Measurements from ENCODE around the gene MPO. TPM values are rescaled to one million over a fixed set of nuclear protein-coding genes. Genes with fewer than 3 reads are reported as not detected.

The MPO gene
- total and polyA plus RNA-seq, 2 donors (not counting 1 experiment from before 2014, with no cell fraction given): 0.07 TPM; not detected in 1

GRCh38 chr17:58325976-58326468 lies 45.3 kb upstream of the MPO start:
- POLR2A ChIA-PET: interaction anchor here (0.6 to 19.3 kb wide), 5 partner anchors 9 to 31 kb away, joined by 3 to 663 read pairs (median 44); partner anchors contain the start of gene SUPT4H1
- no peak overlapping the region for H3K27ac ChIP-seq (ENCODE audit: low read length in 2 of 2)

More at GRCh38 chr17:58325976-58326468, 45.3 kb upstream of the MPO start:
- Histone ChIP-seq H3K4me3 (ENCODE audit: control extremely low read depth in 1 of 5, extremely low read depth in 1 of 5, insufficient read depth in 1 of 5, low read depth in 2 of 5, low read length in 4 of 5) (no peak overlapping the region), H3K9ac (ENCODE audit: low read length) (no peak overlapping the region), H3K9me3 (ENCODE audit: control extremely low read depth in 1 of 3, control insufficient read depth in 2 of 3, insufficient read depth in 1 of 3, low read length in 2 of 3) (no peaks in the 10 kb centered on the region), H3K36me3 (replicated peaks in 1 of 2; ENCODE audit: control extremely low read depth in 1 of 2, control insufficient read depth in 1 of 2, extremely low read depth in 1 of 2, insufficient read depth in 2 of 2, low read length in 1 of 2) (peaks cover 2 to 16% of the 10 kb centered on the region in 2 experiments), H3K27me3 (replicated peaks in 1 of 4; ENCODE audit: control extremely low read depth in 1 of 4, control insufficient read depth in 3 of 4, insufficient read depth in 4 of 4, low read length in 3 of 4) (no peaks in the 10 kb centered on the region), H3K79me2 (ENCODE audit: control insufficient read depth, insufficient read depth, low read length) (peaks cover 27% of the 10 kb centered on the region), H3K4me2 (replicated peaks; ENCODE audit: low read depth, low read length, poor library complexity, severe bottlenecking) (no peak overlapping the region), H4K20me1 (ENCODE audit: control insufficient read depth, insufficient read depth, low read length, poor library complexity, severe bottlenecking) (peaks cover 31% of the 10 kb centered on the region), H3K4me1 (ENCODE audit: control insufficient read depth in 2 of 2, insufficient read depth in 2 of 2, low read length in 2 of 2) (peaks cover 32 to 60% of the 10 kb centered on the region in 2 donors), H2AFZ (ENCODE audit: insufficient read depth, low read depth, low read length, poor library complexity, severe bottlenecking) (no peak overlapping the region)
- Mint-ChIP-seq H3K27ac (peak overlapping the region; percentile 93), H3K9me3 (ENCODE audit: insufficient read depth) (no peaks in the 10 kb centered on the region), H3K4me3 (peak overlapping the region; percentile 67), H3K4me1 (peaks cover 58% of the 10 kb centered on the region), H3K27me3 (no peaks in the 10 kb centered on the region)
- TF ChIP-seq CTCF (IDR thresholded peaks at IDR 0.05) (no peak), EZH2 (IDR thresholded peaks at IDR 0.05; ENCODE audit: borderline replicate concordance, insufficient read depth, low read depth, low read length, poor library complexity, severe bottlenecking) (no peak)
- WGBS (ENCODE audit: insufficient coverage): 84% methylated on average over 11 of the region's 11 CpGs
- CTCF ChIA-PET: interaction anchor here (1.3 to 17.9 kb wide), 4 partner anchors 9 to 26 kb away, joined by 4 to 587 read pairs (median 48); partner anchors contain the start of gene SUPT4H1
- ATAC-seq (ENCODE audit: low read depth) (no peak), DNase-seq (peak; percentile 30)
- intact Hi-C loops (cut with micrococcal nuclease): no loop called here
